ENCODE data around the gene SH3RF3. TPM values are rescaled to one million over a fixed set of nuclear protein-coding genes. Genes with fewer than 3 reads are reported as not detected.

The SH3RF3 gene
- total and polyA plus RNA-seq, 10 of the 15 experiments (the other 5 are each of a cell fraction or from before 2014, with no cell fraction given): 0.08 to 8.8 (median 2.3) TPM

GRCh38 chr2:109217362-109218086, 88.5 kb downstream of the SH3RF3 start:
- Histone ChIP-seq H3K4me3 (no peak overlapping the region), H3K27ac (ENCODE audit: control insufficient read depth, insufficient read depth) (peak overlapping the region; percentile 68), H3K9ac (ENCODE audit: control insufficient read depth, insufficient read depth, low read length) (peak overlapping the region; percentile 17; the same call in 1 of the 2 replicates), H4K20me1 (ENCODE audit: control insufficient read depth, insufficient read depth) (no peaks in the 10 kb centered on the region), H3K9me3 (replicated peaks; ENCODE audit: control insufficient read depth, insufficient read depth, low read length) (no peaks in the 10 kb centered on the region), H3K79me2 (ENCODE audit: control insufficient read depth, insufficient read depth, low read length) (no peaks in the 10 kb centered on the region), H3K36me3 (ENCODE audit: control insufficient read depth in 2 of 2, insufficient read depth in 2 of 2, low read length in 1 of 2) (no peaks in the 10 kb centered on the region), H3K27me3 (replicated peaks in 1 of 2; ENCODE audit: control insufficient read depth in 2 of 2, insufficient read depth in 2 of 2, low read length in 1 of 2) (no peaks in the 10 kb centered on the region), H3K4me2 (ENCODE audit: control insufficient read depth, insufficient read depth) (peak overlapping the region; percentile 36), H2AFZ (ENCODE audit: control insufficient read depth, low read depth, low read length) (no peak overlapping the region), H3K4me1 (ENCODE audit: control insufficient read depth, insufficient read depth, low read length) (peaks cover 38% of the 10 kb centered on the region)
- TSS peak; percentile 40 for BruUV-seq (replicated peaks)
- SMC1A ChIA-PET (ENCODE audit: uncharacterized antibody, unreplicated experiment): interaction anchor here (0.6 to 5.8 kb wide), 18 partner anchors 9 to 297 kb away, joined by 3 to 48 read pairs (median 6); no protein-coding TSS in a partner anchor
- DNase-seq (ENCODE audit: low read depth, low spot score) (no peak), ATAC-seq (peak; percentile 5), FAIRE-seq (peak; percentile 69)
- WGBS (ENCODE audit: insufficient coverage, insufficient replicate concordance, low lambda C conversion rate, missing lambda C conversion rate): 16% methylated on average over 12 of the region's 12 CpGs
- in situ Hi-C loops (cut with MboI) (no loop called here), intact Hi-C loops (cut with micrococcal nuclease; ENCODE audit: unreplicated experiment) (loop anchor here (1.0 to 10.0 kb wide), 4 partner anchors 37 to 297 kb away; partner anchors contain the start of gene SH3RF3)
- CTCF ChIA-PET: interaction anchor here (0.8 to 2.3 kb wide), 14 partner anchors 9 to 328 kb away, joined by 3 to 11 read pairs (median 4); no protein-coding TSS in a partner anchor
- RAD21 ChIA-PET (ENCODE audit: unreplicated experiment): interaction anchor here (0.5 to 2.0 kb wide), 21 partner anchors 8 to 297 kb away, joined by 3 to 25 read pairs (median 4); partner anchors contain the start of gene SH3RF3
- POLR2A ChIA-PET: interaction anchor here (0.6 to 1.9 kb wide), 7 partner anchors 8 to 296 kb away, joined by 3 to 8 read pairs (median 4); no protein-coding TSS in a partner anchor
- TF ChIP-seq ZBTB11 (CRISPR knock-in tag; IDR thresholded peaks at IDR 0.05) (no peak), CBFB (IDR thresholded peaks at IDR 0.05; ENCODE audit: low read depth) (0 out of 2 replicates have a peak, but pooled peaks have one; percentile 17), PKNOX1 (IDR thresholded peaks at IDR 0.05) (no peak), MEF2B (IDR thresholded peaks at IDR 0.05; ENCODE audit: partially characterized antibody, poor library complexity, severe bottlenecking) (no peak), IKZF2 (IDR thresholded peaks at IDR 0.05) (no peak; a peak in 1 of 4 replicates), NFIC (IDR thresholded peaks at IDR 0.05; ENCODE audit: low read depth, low read length) (peak; percentile 30; the same call in 1 of the 2 replicates), ZBTB40 (IDR thresholded peaks at IDR 0.05; ENCODE audit: borderline replicate concordance) (no peak), CBX3 (IDR thresholded peaks at IDR 0.05; ENCODE audit: borderline replicate concordance, low read depth) (no peak), ELK1 (IDR thresholded peaks at IDR 0.05; ENCODE audit: low read depth, low read length) (no peak), EED (IDR thresholded peaks at IDR 0.05; ENCODE audit: low read depth) (peak; percentile 63), RBBP5 (conservative IDR thresholded peaks at IDR 0.05) (no peak)

Data from GM12878 (cell line).